Ecto neural progenitor cell (in vitro differentiated cells): Measurements from ENCODE around the gene MIS12.

ENCODE experiments used
- DNase-seq: peaks from one replicate; pipeline ENCODE4 v3.0.0-alpha.2; 2018; ENCODE audit warnings: low spot score

MIS12 gene

DNA sequence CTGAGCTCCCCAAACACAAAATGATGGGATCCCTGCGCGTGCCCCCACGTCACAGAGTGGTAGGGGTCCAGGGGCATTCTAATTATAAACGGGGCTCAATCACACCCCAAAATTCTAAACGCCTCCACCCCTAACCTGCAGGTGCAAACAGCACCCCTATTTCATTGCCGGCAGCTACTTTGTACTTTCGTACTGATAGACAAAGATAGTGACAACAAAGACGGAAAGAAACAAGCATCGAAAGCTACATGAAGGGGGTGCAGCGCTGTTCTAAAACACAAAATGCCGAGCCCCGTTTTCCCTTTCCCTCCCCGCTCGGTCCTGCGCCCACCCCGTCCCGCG, 13.9 kb downstream of the MIS12 start:
- no peak for DNase-seq

DNA sequence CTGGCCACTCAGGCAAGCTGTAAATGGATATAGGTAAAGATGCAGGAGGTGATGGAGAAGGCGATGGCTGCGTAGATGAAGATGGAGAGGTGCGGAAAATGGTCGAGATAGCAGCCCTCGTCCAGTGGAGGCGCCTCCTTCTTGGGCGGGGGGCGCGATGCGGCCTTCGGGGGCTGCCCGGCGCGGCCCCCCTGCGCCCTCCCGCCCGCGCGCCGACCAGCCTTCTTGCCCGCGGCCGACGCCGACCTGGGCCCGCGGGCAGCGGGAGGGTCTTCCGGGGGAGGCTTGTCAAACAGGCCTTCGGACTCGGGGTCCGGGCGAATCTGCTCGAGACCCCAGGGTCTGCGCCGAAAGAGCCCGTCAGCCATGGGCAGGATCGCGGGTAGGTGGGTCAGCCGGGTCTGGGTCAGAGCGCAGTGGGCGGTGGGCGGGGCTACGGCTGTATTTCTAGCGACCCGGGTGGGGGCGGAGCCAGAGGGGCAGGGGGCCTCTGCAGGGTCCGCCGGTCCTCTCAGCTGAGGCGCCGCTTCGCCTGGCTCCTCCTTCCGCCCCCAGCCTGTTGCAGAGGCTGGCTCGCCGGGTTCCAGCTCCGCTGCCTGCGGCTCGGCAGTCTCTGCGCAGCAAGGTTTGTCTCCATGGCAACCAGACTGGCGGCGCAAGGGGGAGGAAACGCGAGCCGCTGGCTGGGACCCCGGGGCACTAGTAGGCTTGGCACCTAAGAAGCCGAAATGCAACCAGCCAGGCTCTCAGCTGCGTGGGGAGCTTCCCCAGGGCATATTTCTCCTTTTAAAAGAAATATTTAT, 14.4 kb downstream of the MIS12 start:
- peak; percentile 100 for DNase-seq

DNA sequence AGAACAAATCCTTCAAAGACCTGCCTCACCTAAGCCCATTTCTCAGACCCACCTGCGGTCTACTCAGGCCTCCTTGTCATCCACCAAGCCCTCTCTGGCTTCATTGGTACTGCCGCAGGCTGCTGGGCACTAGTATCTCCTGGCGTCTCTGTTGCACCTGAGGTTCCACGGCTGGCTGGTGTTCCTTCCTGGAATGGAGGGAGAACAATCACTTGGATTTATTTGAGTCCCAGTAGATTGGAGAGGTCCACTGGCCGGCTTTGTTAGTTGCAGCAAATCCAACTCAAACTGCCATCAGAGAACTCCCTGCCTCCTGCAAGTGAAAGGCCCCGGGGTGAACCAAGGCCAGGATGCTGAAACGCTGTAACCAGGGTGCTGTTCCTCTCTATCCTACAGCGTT, 15.3 kb downstream of the MIS12 start:
- DNase-seq = no peak

- DNase-seq = no peak
Observed at GRCh38 chr17:5502552-5502951, 16.2 kb downstream of the MIS12 start.

DNA sequence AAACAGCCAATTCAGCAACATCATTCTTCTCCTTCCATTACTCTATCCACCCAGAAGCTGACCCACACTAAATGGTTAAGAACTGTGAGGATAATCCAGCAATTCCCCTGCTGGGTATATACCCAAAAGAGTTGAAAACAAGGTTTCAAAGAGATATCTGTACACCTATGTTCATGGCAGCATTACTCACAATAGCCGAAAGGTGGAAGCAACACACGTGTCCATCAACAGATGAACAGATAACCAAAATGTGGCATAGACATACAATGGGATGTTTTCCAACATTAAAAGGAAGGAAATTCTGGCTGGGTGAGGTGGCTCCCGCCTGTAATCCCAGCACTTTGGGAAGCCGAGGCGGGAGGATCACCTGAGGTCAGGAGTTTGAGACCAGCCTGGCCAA, 19.9 kb downstream of the MIS12 start:
- DNase-seq = no peak

GRCh38 chr17:5508810-5509209, 22.4 kb downstream of the MIS12 start:
- peak; percentile 74 for DNase-seq

GRCh38 chr17:5509482-5509881, 23.1 kb downstream of the MIS12 start:
- no peak for DNase-seq

GRCh38 chr17:5510771-5511170, 24.4 kb downstream of the MIS12 start:
- no peak for DNase-seq

DNA sequence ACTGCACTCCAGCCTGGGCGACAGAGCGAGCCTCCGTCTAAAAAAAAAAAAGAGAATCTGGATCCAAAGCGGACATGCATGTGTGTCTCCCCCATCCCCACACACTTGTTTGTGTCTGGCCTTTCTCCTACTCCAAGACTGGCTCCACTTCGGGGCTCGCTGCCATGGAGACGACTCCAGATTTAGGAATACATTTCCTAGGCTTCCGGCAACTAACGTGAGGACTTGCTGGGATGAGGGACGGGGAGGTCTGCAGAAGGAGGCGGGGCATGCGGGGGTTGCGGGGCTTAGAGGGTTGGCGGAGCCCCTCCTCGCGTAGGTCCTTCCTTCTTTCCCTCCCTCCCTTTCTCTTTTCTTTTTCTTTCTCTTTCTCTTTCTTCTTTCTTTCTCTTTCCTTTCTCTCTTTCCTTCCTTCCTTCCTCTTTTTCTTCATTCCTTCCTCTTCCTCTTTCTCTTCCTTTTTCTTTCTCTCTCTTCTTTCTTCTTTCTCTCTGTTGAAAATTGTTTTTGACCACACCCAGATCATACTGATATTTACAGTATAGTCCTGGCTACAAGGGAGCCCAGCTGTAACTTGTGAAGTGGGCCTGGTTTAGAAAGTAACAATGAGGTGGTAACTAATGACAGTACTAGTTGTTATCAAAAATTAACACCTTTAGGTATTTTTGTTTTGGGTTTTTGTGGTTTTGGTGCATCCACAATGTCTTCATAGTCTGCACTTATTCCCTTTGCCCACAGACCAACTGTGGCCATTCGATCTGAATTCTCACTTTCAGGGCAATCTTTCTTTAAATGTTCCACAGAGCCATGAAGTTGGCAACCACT, 25.2 kb downstream of the MIS12 start:
- DNase-seq = no peak

DNA sequence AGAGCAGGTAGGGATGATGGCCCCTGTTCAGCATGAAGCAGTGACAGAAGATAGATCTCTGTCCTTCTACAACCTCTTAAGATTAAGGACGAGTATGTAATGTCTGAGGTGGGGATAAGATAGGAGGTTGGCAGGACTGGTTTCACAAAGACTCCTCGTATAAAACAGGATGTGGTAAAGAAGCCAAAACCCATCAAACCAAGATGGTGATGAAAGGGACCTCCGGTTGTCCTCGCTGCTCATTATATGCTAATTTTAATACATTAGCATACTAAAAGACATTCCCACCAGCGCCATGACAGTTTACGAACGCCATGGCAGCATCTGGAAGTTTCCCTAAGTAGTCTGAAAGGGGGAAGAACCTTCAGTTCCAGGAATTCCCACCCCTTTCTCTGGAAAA, 27.3 kb downstream of the MIS12 start:
- DNase-seq = no peak

DNA sequence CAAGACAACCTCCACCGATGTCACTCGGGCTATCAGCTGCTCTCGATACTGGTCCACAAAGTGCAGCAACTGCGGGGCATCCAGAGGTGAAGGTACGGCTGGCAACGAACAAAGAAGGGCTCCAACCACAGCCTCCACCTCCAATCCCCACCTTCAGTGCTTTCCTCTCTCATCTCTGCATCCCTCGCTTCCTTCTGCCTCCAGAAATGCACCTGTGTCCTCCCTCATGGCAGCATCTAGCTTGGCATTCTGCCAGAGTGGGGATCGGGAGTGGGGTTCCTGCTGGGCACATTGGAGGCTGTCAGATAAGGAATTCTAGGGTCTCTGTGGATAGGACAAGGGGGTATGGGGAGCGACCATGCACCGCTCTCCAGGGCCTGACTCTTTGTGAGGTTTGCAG, 28.6 kb downstream of the MIS12 start:
- DNase-seq = no peak

GRCh38 chr17:5516060-5516792, 29.9 kb downstream of the MIS12 start:
- DNase-seq = no peak

DNA sequence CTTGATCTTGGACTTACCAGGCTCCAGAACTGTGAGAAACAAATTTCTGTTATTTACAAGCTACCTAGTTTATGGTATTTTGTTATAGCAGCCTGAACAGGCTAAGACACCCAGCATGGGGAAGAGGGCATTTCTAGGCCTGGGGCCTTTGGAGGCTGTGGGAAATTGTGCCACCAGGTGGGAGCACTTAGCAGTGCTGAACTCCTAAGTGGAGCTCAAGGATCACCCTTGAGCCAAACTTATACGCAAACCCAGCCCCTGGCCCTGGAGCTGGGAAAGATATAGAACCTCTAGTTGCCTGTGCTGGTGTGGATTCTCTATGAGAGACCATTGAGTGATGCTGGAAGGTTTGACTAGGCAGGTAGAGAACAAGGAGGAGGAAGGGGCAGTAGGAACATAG, 36.1 kb downstream of the MIS12 start:
- DNase-seq = no peak

- no peak for DNase-seq
Observed at GRCh38 chr17:5523249-5523648, 36.9 kb downstream of the MIS12 start.

DNA sequence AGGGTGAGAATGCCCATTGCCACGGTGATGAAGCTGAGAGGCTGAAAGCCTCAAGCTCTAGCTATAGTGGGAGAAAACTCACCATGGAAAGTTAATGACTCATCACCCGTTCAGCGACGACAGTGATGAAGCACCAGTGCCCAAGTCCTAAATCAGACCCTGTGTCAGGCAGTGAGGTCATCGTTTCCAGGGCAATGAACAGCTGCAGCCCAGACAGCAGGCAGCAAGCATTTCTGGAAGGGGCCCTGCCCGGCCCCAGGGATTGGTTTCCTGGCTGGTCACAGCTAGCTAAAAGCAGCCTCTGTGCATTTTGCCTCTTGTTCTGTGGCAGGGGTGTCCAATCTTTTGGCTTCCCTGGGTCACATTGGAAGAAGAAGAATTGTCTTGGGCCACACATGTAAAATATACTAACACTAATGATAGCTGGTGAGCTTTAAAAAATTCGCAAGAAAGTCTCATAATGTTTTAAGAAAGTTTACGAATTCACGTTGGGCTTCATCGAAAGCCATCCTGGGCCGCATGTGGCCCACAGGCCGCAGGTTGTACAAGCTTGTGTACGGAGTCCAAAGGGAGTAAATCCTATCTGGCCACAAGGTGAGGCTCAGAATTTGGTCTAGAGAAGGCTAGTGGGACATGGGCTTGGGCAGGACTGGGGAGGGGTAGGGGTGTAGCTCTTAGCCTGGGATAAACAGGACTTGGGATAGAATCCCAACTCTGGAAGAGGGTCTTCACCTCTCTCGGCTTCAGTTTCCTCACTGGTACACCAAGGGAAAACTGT, 40.6 kb downstream of the MIS12 start:
- DNase-seq = peak; percentile 75

DNA sequence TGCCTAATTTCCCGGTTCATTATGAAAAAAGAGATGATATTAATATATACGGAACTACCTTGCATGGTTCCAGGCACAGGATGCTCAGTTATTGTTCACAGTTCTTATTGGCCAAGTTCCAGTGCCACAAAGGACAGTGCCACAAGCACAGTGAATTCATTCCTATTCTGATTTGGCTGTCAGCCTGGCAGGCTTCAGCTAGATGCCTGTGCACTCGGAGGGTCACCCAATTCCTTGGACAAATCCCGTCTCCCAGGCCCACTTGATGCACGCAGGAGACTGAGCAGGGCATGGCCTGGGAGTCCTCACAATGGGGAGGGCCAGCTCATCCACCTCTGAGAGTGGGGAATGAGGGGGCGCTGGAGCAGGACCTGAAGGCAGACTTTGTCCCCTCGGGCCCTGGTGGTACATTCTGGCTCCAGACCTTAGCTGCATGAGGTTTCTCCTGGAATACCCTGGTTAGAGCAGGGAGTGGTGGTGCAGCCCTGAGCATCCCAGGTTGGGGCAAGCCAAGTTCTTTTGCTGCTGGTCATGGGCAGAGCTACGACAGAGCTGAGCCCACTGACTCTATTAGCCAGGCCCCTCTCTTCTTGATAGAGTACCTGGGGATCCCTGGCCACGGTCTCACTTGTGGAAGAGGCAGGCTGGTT, 41.4 kb downstream of the MIS12 start:
- DNase-seq = no peak

DNA sequence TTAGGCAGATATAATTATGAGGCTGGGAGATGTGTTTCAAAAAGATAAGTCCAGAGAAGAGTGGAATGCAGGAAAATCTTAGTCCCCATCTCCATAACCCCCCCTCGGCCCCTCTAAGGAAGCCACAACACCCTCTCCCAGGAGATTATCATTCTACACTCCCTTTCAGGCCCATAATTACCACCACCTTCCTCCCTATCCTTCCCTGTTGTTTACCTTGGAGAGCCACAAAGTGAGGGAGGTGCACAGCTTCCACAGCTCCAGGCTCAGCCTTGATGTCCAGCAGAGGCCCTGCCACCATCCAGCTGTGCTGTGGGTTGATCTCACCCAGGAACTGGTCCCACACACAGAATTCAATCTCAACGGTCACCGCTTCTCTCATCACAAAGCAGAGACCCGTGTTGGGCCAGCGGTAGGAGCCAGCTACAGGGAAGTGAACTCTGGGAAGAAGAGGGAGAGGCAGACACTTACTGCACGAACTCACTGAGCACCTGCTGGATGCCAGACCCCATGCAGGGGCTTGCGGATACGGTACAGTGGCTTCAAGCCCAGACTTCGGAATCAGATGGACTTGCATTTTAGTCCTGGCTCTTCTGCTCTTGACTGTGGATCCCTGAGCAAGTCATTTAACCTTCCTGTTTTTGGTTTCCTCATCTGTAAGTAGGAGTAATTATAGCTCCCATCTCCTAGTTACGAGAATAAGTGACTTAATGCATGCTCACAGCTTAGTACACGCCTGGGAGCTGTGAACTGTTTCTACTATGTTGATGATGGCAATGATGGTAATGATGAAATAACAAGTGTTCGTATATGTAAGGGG, 44.1 kb downstream of the MIS12 start:
- no peak for DNase-seq

DNA sequence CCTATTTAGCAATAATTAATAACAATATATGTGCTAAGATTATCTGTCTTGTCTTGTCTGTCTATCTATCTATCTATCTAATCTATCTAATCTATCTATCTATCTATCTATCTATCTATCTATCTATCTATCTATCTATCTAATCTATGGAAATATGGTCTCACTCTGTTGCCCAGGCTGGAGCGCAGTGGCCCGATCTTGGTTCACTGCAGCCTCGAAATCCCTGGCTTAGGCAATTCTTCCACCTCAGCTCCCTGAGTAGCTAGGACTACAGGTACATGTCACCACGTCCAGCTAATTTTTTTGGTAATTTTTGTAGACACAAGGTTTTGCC, 44.7 kb downstream of the MIS12 start:
- DNase-seq = no peak

- DNase-seq = no peak
Observed at GRCh38 chr17:5532581-5532980, 46.2 kb downstream of the MIS12 start.

DNA sequence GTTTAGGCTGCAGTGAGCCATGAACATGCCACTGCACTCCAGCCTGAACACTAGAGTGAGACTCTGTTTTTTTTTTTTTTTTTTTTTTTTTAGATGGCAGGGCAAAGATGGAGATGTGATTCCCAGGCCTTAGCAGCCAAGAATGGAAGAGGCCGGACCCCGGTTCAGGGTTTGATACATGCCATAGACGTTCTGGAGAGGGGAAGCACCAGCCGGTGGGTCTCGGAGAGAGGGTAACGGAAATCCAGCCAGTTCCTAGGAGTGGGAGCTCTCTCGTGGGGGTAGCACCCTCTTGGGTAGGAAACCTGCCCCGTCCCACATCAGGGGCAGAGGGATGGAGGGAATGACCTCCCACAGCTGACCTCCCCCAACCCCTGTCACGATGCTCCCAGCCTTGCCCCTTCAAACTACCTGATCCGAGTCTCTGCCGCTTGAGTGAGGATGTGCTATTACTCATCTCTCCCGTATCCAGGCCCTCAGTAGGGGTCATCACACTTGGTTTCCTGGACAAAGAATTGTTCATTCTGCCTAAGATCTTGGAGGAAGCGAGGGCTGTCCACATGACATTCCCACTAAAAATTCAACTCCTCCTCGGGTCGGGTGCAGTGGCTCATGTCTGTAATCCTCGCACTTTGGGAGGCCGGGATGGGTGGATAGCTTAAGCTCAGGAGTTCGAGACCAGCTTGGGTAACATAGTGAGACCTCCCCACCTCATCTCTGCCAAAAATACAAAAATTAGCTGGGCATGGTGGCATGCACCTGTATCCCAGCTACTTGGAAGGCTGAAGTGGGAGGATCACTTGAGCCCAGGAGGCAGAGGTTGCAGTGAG, 47.3 kb downstream of the MIS12 start:
- no peak for DNase-seq
